NCI-H510A treated with DMSO at 0.1 percent for 48 hours (cell line): Measurements from ENCODE around the gene SDSL.

ENCODE experiments used
- DNase-seq: peaks from one replicate; lab custom pipeline; 2025; lab: John Stamatoyannopoulos, UW

The SDSL gene

DNA sequence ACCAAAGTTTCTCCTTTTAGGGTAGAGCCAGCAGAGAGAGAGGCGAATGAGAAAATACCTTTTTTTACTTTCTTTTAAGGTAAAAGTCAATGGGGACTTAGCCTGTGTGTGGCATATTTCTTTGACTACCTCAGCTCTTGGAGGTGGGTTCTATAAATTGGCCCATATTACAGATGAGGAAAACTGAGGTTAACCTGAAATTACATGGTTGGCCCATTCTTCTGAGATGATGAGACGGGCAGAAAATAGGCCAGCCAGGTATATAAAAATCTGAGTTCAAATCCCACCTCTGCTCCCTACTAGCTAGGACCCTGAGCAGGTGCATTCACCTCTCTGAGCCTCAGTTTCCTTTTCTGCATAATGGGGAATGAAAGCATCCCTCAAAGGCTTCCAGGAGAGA lies 27.1 kb downstream of the SDSL start:
- DNase-seq = no peak

DNA sequence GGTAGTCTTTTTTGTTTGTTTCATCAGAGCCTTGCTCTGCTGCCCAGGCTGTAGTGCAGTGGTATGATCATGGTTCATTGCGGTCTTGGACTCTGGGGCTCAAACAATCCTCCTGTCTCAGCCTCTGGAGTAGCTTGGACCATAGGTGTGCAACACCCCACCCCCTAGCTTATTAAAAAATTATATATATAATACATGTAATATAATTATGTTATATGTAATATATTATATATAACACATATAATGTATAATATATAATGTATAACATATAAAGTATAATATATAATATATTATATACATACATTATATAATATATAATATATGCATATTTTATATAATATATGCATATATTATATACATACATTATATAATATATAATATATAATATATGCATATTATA lies 27.7 kb downstream of the SDSL start:
- DNase-seq = no peak

DNA sequence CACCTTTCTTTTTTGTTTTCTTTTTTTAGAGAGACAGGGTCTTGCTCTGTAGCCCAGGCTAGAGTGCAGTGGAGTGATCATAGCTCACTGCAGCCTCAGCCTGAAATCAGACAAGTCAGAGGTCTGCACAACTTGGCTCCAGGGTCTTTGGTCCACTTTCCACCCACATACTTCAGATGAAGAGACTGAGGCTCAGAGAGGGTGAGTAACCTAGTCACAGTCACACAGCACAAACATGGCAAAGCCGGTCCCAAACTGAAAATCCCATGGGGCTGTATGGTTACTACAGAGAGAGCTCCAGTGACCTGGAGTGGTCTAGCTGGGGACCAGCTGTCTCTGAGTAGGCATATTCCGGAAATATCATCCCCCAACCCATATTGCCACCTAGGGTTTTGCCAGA lies 30.3 kb downstream of the SDSL start:
- DNase-seq = no peak

DNA sequence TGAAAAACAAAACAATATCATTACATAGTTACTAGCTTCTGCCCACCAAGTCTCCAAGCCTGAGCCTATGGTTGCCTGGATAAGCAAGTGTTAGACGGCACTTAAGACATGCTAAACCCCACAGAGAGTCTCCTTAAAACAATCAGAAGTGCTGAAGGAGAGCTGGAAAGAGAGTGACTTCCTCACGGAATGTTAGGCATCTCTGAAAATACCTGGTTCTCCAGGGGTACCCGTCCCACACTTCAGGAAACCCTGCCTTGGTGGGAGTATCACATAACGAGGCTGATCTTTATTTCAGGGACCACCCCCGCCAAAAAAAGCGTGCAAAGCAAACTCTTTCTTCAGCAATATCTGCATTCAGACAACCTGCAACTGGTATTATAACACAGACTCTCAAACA lies 31.1 kb downstream of the SDSL start:
- DNase-seq = no peak

DNA sequence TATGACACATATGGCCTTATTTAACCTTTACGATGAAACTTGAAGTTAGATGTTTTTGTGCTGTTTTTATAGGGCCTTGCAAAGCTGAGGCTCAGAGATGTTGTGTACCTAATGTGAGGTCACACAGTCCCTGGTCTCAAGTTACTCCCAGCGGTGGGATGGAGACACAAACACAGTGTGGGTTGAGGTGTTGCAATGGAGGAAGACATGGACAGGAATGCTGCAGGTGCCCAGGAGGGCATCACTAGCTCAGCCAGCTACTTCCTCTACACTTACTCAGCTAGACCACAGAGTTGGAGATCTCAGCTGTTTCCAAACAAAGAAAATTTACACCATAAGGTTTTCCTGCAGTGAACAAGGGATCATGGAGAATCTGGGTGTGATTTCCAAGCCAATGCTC lies 34.0 kb downstream of the SDSL start:
- DNase-seq = no peak

DNA sequence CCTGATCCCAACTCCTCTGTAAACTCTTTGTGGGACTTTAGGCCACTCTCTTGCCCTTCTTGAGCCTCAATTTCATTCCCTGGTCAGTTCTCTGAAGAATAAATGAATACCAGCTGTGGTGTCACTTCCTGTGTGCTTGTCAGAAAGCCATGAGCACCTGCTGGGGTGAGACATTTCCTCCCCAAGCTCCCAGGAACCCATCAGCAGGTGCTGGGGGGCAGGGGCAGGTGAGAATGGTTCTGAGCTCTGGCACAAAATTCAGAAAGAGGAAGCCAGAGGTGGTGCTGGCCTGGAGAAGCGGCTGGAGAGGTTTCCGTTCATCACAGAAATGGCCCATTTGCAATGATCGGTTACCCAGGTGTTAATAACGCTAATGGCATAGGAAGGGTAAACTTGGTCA lies 34.6 kb downstream of the SDSL start:
- peak; percentile 68 for DNase-seq

DNA sequence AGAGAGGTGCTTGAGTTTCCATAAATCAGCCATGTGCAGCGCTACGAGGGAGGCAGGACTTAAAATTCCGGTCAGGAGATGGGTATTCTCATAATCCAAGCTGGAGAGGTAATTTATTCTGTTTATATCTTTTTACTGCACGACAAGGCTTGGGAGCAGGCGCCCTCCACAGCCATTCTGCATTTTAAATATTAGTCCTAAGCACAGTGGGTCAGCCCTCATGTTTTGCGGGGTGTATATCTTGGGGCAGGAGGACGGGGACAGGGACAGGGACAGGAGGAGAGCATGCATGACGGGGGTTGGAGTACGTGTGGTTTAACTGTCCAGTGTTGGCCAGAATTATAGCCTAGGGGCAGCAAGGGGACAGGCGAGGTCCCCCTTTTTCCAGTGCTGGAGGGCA lies 35.0 kb downstream of the SDSL start:
- DNase-seq = peak; percentile 68

DNA sequence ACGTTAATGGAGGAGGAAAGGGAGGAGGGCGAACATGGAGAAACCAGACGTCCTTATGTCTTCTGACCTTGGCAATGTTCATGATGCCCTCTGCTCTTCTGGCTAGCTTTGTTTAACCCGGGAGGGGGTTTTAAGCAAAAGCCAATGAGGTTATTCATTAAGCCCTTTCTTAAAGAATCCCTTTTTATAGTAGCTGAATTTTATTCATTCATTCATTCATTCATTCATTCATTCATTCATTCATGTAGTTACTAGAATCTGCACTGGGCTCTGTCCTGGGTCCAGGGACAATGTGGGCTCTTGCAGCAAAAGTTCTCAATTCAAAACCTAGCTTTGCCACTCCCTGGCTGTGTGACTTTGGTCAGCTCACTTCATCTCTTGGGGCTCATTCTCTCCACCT lies 35.5 kb downstream of the SDSL start:
- DNase-seq = no peak

DNA sequence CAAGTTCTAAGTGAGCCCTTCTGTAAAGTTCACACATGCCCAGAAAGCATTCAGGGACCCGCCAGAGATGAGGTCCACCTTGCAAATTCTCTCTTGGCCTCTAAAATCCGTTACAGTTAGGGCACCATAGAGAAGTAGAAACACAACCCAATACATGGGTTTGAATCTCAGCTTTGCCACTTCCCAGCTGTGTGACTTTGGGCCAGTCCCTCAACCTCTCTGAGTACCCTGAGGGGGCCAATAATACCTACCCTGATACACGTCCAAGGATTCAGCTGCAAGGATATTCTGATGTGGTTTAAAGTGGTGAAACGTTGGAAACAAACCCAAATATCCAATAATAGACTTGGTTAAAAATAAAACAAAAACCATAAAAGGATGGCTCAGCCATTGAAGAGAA lies 37.8 kb downstream of the SDSL start:
- DNase-seq = no peak

DNA sequence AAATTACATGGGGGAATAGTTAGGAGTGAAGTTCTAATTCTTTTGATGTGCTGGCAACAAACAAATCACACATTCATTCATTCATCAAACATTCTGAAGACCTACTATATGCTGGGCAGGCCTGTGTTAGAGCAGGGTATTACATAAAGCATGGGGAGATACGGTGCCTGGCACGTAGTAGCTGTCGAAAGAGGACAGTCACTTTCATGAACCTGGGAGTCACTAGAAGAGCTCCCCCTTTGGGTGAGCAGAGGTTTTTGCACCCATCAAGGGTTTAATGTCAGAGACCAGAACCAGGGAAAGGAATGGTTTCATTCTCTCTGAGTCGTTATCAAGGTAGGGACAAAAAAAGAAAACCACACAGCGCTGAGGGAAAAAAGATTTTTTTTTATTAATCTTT lies 39.5 kb downstream of the SDSL start:
- peak; percentile 55 for DNase-seq

DNA sequence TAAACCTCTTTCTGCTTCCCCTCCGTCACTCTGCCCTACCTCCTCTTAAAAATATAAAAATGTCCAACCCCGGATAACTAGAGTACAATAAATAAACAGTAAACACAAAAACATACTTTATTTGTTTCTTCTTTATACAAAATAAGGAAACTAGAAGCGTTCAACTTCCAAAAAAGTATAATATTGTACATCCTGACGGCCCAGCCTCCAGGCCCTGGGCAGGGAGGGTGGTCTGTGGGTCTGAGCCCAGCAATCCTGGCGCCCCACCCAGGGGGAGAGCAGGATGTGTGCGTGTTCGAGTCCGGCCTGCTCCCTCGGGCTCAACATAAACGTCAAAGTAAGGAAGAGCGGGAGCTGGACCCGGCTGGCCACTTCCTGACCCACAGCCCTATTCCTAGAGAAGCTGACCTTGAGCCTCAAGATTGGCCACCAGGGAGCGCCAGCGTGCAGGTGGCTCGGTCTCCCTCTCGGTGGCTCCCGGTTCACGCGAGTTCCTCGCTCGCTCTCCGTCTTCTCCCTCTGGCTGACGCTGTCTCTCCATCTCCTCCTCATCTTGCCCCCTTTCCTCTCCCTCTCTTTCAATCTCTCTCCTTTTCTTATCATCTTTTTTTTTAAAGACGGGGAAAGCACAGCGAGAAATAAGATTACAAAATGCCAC lies 40.1 kb downstream of the SDSL start:
- DNase-seq = peak; percentile 83

DNA sequence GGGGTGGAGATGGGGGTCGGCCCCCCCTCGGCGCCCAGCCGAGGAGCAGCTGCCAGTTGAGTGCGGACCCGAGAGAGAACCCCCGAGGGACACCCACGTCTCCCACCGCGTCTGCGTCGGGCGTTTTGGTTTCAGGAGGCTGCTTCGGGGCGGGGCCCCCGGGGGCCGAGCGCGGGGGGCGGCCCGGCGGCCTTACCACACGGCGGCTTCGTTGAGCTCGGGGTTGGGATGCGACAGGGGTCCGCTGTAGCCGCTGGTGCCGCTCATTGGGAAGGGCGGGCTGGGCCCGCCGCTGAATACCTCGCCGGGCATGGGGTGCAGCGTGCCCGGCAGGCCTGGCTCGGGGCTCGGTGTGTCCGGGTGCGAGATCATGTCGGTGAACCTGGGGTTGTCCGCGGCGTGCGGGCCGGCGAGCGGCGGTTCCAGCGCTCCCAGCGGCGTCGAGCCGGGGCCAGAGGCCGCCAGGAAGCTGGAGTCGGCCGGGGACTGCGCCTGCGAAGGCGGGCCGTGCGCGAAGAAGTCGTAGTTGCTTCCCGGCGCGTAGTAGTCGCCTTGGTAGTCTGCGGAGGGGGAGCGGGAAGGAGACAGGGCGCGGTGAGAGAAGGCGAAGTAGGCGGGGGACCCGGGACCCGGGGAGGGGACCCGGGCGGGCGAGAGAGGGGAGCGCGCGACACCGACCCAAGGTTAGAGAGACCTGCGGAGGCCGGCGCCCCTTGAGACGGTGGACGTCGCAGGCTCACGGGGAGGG lies 41.0 kb downstream of the SDSL start:
- peak; percentile 27 for DNase-seq

DNA sequence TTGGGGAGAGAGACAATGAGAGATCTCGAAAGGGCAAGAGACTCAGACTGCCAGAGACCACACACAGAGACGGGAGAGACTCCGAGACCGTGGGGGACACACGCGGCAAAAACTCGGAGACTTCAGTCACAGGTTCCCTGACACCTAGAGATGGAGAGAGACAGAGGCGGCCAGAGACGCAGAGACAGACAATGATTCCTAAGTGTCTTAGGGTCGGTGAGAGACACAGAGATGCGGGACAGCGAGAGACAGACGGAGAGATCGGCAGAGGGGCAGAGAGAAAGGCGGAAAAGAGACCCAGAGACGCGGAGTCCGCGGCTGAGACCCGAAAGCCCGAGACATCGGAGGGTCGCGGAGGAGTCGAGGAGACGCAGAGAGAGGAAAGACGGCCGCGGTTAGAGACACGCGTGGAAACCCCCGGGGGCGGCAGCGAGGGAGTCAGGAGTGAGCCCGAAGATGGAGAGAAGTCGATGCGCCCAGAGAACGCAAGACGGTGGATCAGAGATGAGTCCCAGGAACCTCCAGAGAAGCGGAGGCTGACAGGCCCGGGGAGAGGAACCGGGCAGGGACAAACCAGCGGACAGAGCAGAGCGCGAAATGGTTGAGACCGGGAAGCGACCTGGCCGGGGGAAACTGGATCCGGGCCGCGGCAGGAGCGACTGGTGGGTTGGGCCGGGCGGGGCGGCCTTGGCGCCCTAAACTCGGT lies 41.7 kb downstream of the SDSL start:
- no peak for DNase-seq

DNA sequence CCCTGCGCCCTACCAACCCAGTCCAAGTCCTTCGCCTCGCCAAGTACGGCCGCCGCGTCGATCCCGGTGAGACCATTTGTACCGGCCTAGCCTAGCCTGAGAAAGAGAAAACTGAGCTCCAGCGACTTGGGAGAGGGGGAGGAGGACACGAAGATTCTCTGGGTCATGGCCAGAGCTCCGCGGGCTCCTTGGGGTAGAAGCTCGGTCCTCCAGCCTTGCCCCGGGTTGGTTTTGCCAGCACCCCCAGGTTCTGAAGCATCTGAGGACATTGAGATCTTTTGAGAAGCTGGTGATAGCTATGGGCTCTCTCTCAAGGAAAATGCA lies 42.2 kb downstream of the SDSL start:
- DNase-seq = no peak

DNA sequence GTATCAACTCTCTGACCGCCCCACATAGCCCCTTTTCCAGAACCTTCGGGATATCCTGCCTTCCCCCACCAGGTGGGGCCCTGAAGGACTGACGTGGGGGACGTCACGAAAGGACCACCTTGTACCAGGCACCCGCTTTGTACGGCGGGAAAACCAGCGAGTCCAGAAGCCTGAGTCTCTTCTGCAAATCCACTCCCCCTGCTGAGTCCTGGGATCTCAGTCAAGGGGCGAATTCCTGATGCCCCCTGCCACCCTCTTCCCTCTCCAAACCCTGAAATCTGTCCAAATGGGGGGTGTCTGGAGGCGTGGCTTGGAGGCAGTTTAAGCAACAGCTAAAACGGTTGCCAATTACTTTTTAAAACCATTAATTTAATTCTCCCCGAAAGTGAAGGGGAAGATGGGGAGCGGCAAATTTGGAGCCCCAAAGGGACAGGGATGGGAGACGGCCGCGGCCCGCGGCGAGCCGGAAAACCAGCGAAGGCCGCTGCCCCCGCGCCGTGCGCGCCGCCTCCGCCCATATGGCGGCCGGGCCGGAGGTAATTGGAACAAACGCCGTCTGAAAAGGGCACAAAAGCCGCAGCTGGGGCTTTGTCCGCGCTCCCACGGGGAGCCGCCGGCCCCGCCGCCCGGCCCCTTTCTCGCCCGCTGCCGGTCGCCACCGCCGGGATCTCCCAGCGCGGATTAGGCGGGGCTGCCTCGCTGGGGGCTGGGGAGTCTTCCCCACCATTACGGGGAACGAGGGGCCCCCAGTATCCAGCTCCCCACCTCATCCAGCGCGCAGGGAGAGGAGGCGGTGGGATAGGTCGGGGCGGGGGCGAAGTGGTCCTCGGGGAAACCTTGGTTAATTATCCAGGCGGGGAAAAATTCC lies 42.9 kb downstream of the SDSL start:
- DNase-seq = peak; percentile 23

DNA sequence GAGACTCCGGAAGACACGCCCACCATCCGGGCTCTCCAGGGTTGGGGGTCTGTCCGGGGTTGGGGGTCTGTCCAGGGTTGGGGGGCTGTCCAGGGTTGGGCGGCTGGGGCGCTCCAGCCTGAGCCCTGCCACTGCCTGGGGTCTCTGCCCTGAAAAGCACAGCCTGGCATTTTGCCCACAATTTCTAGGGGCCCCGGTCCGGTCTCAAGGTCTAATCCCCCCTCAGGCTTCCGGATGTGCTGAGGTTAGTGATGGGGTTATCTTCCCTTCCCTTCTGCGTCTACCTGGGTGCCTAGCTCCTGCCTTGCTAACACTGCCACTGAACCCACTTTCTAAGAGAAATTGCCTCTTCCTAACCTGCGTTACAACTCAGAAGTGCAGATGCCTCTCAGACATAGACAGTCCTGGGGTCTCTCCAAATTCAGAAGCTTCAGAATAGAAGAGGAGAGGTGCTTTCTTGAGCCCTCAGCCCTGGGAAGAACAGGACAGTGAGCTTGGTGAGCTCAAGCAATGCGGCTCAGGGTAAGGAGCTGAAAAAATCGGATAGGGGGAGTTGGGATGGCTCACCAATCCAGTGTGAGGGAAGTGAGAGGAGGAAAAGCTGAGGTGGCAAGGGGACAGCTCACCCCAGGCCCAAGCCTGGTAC lies 43.8 kb downstream of the SDSL start:
- DNase-seq = no peak

DNA sequence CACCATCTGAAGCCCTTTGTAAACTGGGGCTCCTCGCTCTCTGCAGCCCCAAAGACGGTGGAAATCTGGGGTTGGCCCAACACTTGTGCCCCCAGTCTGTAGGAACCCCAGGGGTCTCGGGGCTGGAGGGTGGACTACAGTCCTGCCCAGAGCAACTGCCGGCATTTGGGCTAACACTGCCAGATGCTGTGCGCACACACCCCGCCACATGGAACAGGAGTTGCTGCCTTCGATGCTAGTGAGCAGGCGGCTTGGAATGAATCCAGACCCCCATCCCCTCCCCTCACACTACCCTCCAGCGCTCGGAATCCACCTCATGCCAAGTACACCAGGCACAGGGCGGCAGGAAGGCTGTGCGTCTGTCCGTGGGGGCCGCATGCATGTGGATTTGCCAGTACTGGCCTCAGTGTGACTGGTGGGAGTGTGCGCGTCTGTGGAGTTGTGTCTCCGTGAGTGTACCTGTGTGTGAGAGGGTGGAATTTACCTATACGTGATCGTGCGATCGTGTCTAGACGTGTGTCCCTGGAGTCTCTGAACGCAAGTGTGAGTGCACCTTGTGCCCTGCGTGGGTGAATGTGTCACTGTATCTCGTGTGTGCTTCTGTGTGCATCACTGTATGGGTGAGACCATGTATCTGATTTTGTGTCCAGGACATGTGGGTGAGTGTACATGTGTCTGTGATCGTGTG lies 44.4 kb downstream of the SDSL start:
- no peak for DNase-seq

DNA sequence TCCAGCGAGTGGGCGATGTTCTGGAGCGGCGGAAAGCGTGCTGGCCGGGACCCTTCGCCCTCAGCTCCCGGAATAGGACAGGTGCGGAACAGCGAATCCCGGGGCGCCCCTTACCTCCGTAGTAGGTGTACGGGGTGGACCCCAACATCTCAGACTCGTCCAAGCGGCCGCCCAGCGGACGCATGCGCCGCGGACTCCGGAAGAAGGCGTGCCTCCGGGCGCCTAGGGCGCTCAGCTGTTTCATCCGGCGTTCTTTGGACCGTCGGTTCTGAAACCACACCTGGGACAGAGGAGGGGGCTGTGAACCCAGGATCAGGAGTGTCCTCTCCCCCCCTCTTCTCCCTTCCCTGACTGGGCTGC lies 44.9 kb downstream of the SDSL start:
- no peak for DNase-seq

DNA sequence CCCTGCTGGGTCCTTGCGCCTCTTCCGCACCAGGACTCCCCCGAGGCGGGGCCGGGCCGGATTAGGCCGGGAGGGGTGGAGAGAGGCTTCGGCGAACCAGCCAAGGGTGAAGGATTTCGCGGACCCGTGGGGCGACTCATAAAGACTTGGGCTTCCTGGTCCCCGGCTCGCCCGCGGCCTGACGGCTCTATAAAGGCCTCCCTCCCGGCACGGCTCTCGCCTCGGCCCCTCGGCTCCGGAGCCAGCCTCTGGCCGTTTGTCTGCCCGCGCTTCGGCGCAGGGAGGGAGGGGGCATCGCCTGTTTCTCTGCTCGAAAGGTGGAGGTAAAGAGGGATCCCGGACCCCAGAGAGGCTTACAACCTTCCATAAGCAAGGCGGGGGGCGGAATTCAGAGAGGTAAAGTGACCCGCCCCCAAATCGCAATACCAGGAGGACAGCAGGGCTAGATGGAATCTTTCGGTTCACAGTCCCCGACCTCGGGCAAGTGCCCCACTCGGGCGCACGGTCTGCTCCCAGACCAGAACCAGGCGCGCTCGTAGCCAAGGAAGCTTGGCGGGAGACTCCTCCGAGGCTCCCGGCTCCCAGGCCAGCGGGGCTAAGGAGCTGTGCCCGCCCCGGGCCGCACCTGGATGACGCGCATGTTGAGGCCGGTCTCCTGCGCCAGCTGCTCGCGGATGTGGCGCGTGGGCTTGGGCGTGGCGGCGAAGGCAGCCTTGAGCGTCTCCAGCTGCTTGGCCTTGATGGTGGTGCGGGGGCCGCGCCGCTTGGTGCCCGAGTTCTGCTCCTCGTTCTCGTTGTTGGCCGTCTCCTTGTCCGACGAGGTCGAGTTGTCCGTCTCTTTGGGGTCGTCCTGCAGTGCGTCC lies 45.6 kb downstream of the SDSL start:
- DNase-seq = peak; percentile 53
